ENCODE measurements around the gene PITPNM1.

DNA sequence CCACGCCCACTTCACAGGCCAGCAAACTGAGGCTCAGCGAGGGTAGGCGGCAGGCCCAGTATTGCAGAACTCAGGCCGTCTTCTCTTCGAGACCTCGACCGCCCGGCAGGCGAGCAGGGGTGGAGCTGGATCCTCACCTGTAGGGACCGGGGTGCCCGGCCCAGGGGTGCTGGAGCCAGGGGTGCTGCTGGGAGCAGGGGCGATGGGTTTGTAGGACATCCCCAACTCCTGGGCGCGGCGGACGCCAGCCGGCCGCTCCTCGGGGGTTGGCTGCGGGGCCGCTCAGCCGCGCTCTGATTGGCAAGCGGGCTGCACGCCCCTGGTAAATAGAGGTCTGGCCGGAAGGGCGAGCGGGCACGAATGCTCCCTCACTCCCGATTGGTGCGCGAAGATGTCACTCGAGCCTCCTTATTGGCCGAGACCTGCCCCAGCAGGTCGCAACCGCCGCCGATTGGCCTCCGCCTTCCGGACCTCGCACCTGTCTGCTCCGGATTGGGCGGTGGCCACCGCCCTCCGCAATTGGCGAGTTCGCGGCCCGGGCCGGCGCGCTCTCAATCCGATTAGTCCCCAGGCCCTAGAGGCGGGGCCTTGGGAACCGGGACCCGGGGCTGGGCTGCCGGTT is 2.8 kb upstream of the PITPNM1 start, which contains the start of gene CDK2AP2:
- TF ChIP-seq EZH2phosphoT487 (conservative IDR thresholded peaks at IDR 0.05; ENCODE audit: low read length) (no peak), CTCF (IDR thresholded peaks at IDR 0.05; ENCODE audit: insufficient read depth, low read length, poor library complexity, severe bottlenecking) (no peak)

Data from SU-DHL-6 (cell line).